CD4-positive, alpha-beta T cell treated with Interleukin-1 beta for 1 hour (primary cell): ENCODE measurements around the gene MADD.
A peak's percentile ranks its signal among the peaks of the same experiment; 100 is the strongest.

Experiments used
- DNase-seq, 2 donors: peaks; one replicate each; pipeline ENCODE4 v3.0.0-alpha.2; 2020 to 2022

MADD gene

GRCh38 chr11:47269829-47270305 is at the start of gene MADD:
TSS of gene MADD (plus strand) at chr11:47270133.
- DNase-seq = peak; percentile 92

GRCh38 chr11:47220401-47220821 is 49.5 kb upstream of the MADD start:
- DNase-seq = no peak

GRCh38 chr11:47222696-47223095 is 47.2 kb upstream of the MADD start:
- DNase-seq = no peak

GRCh38 chr11:47225552-47226400 is 44.2 kb upstream of the MADD start:
- no peak for DNase-seq

- DNase-seq = no peak
Measured at GRCh38 chr11:47229161-47229560, 40.8 kb upstream of the MADD start.

GRCh38 chr11:47233051-47233450 is 36.9 kb upstream of the MADD start:
- DNase-seq = no peak

GRCh38 chr11:47233989-47234668 is 35.8 kb upstream of the MADD start:
- peak; percentile 4 to 36 for DNase-seq

- DNase-seq = peak; percentile 77 to 81
Measured at GRCh38 chr11:47234669-47235100, 35.2 kb upstream of the MADD start.

- no peak for DNase-seq
Measured at GRCh38 chr11:47235163-47235562, 34.8 kb upstream of the MADD start.

GRCh38 chr11:47236482-47236881 is 33.5 kb upstream of the MADD start:
- no peak for DNase-seq

GRCh38 chr11:47239852-47240251 is 30.1 kb upstream of the MADD start:
- DNase-seq = no peak

- DNase-seq = no peak
Measured at GRCh38 chr11:47241841-47242301, 28.1 kb upstream of the MADD start.

- DNase-seq = no peak
Measured at GRCh38 chr11:47242596-47243192, 27.2 kb upstream of the MADD start.

GRCh38 chr11:47243454-47243853 is 26.5 kb upstream of the MADD start:
- no peak for DNase-seq

GRCh38 chr11:47244448-47245350 is 25.2 kb upstream of the MADD start:
- DNase-seq = peak in 1 of 2 donors; percentile 30

- DNase-seq = no peak
Measured at GRCh38 chr11:47245611-47246357, 24.1 kb upstream of the MADD start.

- no peak for DNase-seq
Measured at GRCh38 chr11:47247502-47247901, 22.4 kb upstream of the MADD start.

GRCh38 chr11:47248304-47248663 is 21.6 kb upstream of the MADD start:
- DNase-seq = no peak

- peak; percentile 85 to 87 for DNase-seq
Measured at GRCh38 chr11:47248664-47249377, 21.1 kb upstream of the MADD start, which contains the start of gene ACP2. TSS of gene ACP2 (minus strand) at chr11:47248814. CDS start at chr11:47248789, 25 bp downstream.

GRCh38 chr11:47249378-47249715 is 20.6 kb upstream of the MADD start:
- DNase-seq = no peak

GRCh38 chr11:47251751-47252150 is 18.2 kb upstream of the MADD start:
- DNase-seq = no peak
